Activated T-helper 1 cell treated with anti-CD3 and anti-CD28 coated beads, Interleukin-2, amount 50 U/mL, for 16 hours (primary cell): ENCODE results near the gene BICD1.

ENCODE experiments used
- DNase-seq, 2 donors: peaks; one replicate each; pipeline ENCODE4 v3.0.0-alpha.2; 2020; ENCODE audit warnings: low read depth in 1 of 2, low spot score in 1 of 2

Gene BICD1

GRCh38 chr12:32102234-32102633 is 4.4 kb upstream of the BICD1 start:
- DNase-seq: no peak

GRCh38 chr12:32104572-32105355 is 1.9 kb upstream of the BICD1 start:
- no peak for DNase-seq

- no peak for DNase-seq
Observed at GRCh38 chr12:32105986-32106516, 596 bp upstream of the BICD1 start.

GRCh38 chr12:32107359-32108267 is 966 bp downstream of the BICD1 start:
- peak in 1 of 2 donors; percentile 8 for DNase-seq

- DNase-seq: no peak
Observed at GRCh38 chr12:32108787-32109186, 2.1 kb downstream of the BICD1 start.

GRCh38 chr12:32110417-32110816 is 3.8 kb downstream of the BICD1 start:
- no peak for DNase-seq

- no peak for DNase-seq
Observed at GRCh38 chr12:32110942-32111341, 4.3 kb downstream of the BICD1 start.

- no peak for DNase-seq
Observed at GRCh38 chr12:32115404-32116104, 8.9 kb downstream of the BICD1 start.

GRCh38 chr12:32116897-32117296 is 10.2 kb downstream of the BICD1 start:
- no peak for DNase-seq

GRCh38 chr12:32117316-32117715 is 10.7 kb downstream of the BICD1 start:
- no peak for DNase-seq

- no peak for DNase-seq
Observed at GRCh38 chr12:32118806-32119205, 12.2 kb downstream of the BICD1 start.

- no peak for DNase-seq
Observed at GRCh38 chr12:32120419-32120818, 13.8 kb downstream of the BICD1 start.

GRCh38 chr12:32124637-32125036 is 18.0 kb downstream of the BICD1 start:
- no peak for DNase-seq

- DNase-seq: no peak
Observed at GRCh38 chr12:32125455-32126084, 18.9 kb downstream of the BICD1 start.

GRCh38 chr12:32126720-32127119 is 20.1 kb downstream of the BICD1 start:
- no peak for DNase-seq

GRCh38 chr12:32131666-32132065 is 25.0 kb downstream of the BICD1 start:
- no peak for DNase-seq

- DNase-seq: peak in 1 of 2 donors; percentile 17
Observed at GRCh38 chr12:32134101-32134888, 27.6 kb downstream of the BICD1 start.

- no peak for DNase-seq
Observed at GRCh38 chr12:32135967-32136366, 29.3 kb downstream of the BICD1 start.

- DNase-seq: no peak
Observed at GRCh38 chr12:32136404-32136803, 29.8 kb downstream of the BICD1 start.

- no peak for DNase-seq
Observed at GRCh38 chr12:32139064-32139421, 32.4 kb downstream of the BICD1 start.
